K562 (cell line): ENCODE measurements around the gene HIVEP2. TPM values are rescaled to one million over a fixed set of nuclear protein-coding genes. Genes with fewer than 3 reads are reported as not detected.

Source experiments
- ATAC-seq: fragments of 200-7000 bp; cut with Tn5 transposase; 3 replicates; pipeline ENCODE4 v1.9.1; 2020; ENCODE audit warnings: moderate library complexity
- BruUV-seq: library from RNA; stranded (reverse); fragments of 400-500 nt; replicated peaks from 2 replicates; lab custom pipeline; 2021; lab: Mats Ljungman, UMichigan
- CTCF ChIA-PET: fragments of 300-600 bp; formaldehyde crosslinking; extraction: SDS; loops from one replicate; lab custom pipeline; 2021; ENCODE audit warnings: low intra/inter-chr PET ratio; lab: Yijun Ruan, JAX
- POLR2A ChIA-PET: fragments of 300-600, 350-650 bp; sonication (Branson Sonifier 250); formaldehyde crosslinking; extraction: SDS; loops from one replicate; lab custom pipeline; 2021; ENCODE audit warnings: antibody characterized with exemption, inconsistent platforms; lab: Yijun Ruan, JAX
- DNase-seq, 4 experiments: peaks; one replicate each; pipeline versions ENCODE4 v3.0.0 to v3.0.0-alpha.2; 2011 to 2018; ENCODE audit warnings: low spot score in 3 of 4, mixed read lengths in 3 of 4; ENCODE audit errors: extremely low read depth in 1 of 4
- FAIRE-seq: peaks from 2 replicates; lab custom pipeline; 2011; peaks lifted over from hg19 to GRCh38; lab: Jason Lieb, UNC
- H2AFZ ChIP-seq: 2 replicates; pipeline ENCODE4 v1.6.0; 2011; ENCODE audit warnings: low read depth, low read length, control low read depth, inconsistent platforms
- H3K27ac ChIP-seq: fragments of 200-600 bp; 3 replicates; pipeline ENCODE4 v1.8.0; 2011; ENCODE audit warnings: low read depth, mild to moderate bottlenecking, control low read depth, inconsistent platforms, low read length, moderate library complexity, mixed read lengths; ENCODE audit errors: extremely low read depth
- H3K27me3 ChIP-seq, 2 experiments: fragments of 300-600 bp in 1 of 2; 2 replicates in 1 of 2; 3 replicates in 1 of 2; pipeline versions ENCODE4 v1.6.0 to v1.8.0; 2011; ENCODE audit warnings: inconsistent platforms in 2 of 2, low read length in 2 of 2, mild to moderate bottlenecking in 1 of 2, mixed read lengths in 1 of 2, moderate library complexity in 1 of 2; ENCODE audit not compliant: control insufficient read depth in 2 of 2, insufficient read depth in 2 of 2
- H3K36me3 ChIP-seq: fragments of 300-600 bp; 3 replicates; pipeline ENCODE4 v1.8.0; 2011; ENCODE audit warnings: mild to moderate bottlenecking, low read length, inconsistent platforms; ENCODE audit not compliant: control insufficient read depth, insufficient read depth
- H3K4me1 ChIP-seq, 2 experiments: fragments of 200-600 bp in 1 of 2; replicated peaks in 1 of 2; 2 replicates in 1 of 2; 3 replicates in 1 of 2; pipeline versions ENCODE4 v1.5.1 to v1.8.0; 2011; ENCODE audit warnings: inconsistent platforms in 2 of 2, low read length in 2 of 2, mild to moderate bottlenecking in 1 of 2, mixed read lengths in 1 of 2, moderate library complexity in 1 of 2; ENCODE audit not compliant: control insufficient read depth in 2 of 2, insufficient read depth in 2 of 2
- H3K4me2 ChIP-seq: 2 replicates; pipeline ENCODE4 v1.6.1; 2011; ENCODE audit warnings: low read length, control low read depth, inconsistent platforms, mixed read lengths; ENCODE audit not compliant: insufficient read depth
- H3K4me3 ChIP-seq: fragments of 200-600 bp; sonication (generic), shearing (Covaris generic); 2 replicates; pipeline ENCODE4 v1.5.1; 2016; ENCODE audit warnings: control low read depth, inconsistent platforms
- H3K79me2 ChIP-seq: fragments of 200-600 bp; 3 replicates; pipeline ENCODE4 v1.8.0; 2011; ENCODE audit warnings: low read length, inconsistent platforms; ENCODE audit not compliant: control insufficient read depth, insufficient read depth
- H3K9ac ChIP-seq, 2 experiments: 2 replicates each; pipeline versions ENCODE4 v1.6.0 to v1.6.1; 2011; ENCODE audit warnings: low read depth in 2 of 2, low read length in 2 of 2, control low read depth in 1 of 2, inconsistent platforms in 1 of 2, mild to moderate bottlenecking in 1 of 2, mixed read lengths in 1 of 2; ENCODE audit not compliant: insufficient read depth in 1 of 2
- H3K9me1 ChIP-seq: one replicate; pipeline ENCODE4 v1.6.0; 2011; ENCODE audit warnings: inconsistent platforms, mild to moderate bottlenecking, low read length, moderate library complexity; ENCODE audit not compliant: control insufficient read depth, insufficient read depth
- H3K9me3 ChIP-seq: replicated peaks from 2 replicates; pipeline ENCODE4 v1.5.1; 2011; ENCODE audit warnings: low read depth, low read length, inconsistent platforms; ENCODE audit not compliant: control insufficient read depth, insufficient read depth
- H4K20me1 ChIP-seq: replicated peaks from 2 replicates; pipeline ENCODE4 v1.6.1; 2011; ENCODE audit warnings: low read length, inconsistent platforms, mixed read lengths; ENCODE audit not compliant: control insufficient read depth, insufficient read depth
- MAFF ChIP-seq: IDR thresholded peaks from 2 replicates; pipeline ENCODE4 v1.6.1; 2012; ENCODE audit warnings: low read length, improper control_type of control experiment
- MEF2D ChIP-seq: conservative IDR thresholded peaks from 2 replicates; pipeline ENCODE4 v1.6.1; 2016; ENCODE audit warnings: low read depth, missing genetic modification characterization, missing compliant biosample characterization
- NCOA1 ChIP-seq: fragments of 450-650 bp; IDR thresholded peaks from 2 replicates; pipeline ENCODE4 v1.6.1; 2016; ENCODE audit warnings: low read depth
- NR2C2 ChIP-seq, 2 experiments: fragments of 200-800 bp in 1 of 2; sonication (Bioruptor generic) in 1 of 2; sonication (generic) in 1 of 2; formaldehyde crosslinking in 1 of 2; IDR thresholded peaks; 2 replicates each; pipeline versions ENCODE4 v1.6.1 to v1.8.0; 2016 to 2022; ENCODE audit warnings: mild to moderate bottlenecking in 1 of 2, missing compliant biosample characterization in 1 of 2, missing genetic modification characterization in 1 of 2, missing genetic modification reagents in 1 of 2
- SFPQ ChIP-seq: fragments of 200-400 bp; formaldehyde crosslinking; IDR thresholded peaks from 2 replicates; pipeline ENCODE4 v1.6.1; 2017; ENCODE audit warnings: mild to moderate bottlenecking, low read depth, low read length, moderate library complexity
- TAL1 ChIP-seq: fragments of 450-650 bp; IDR thresholded peaks from 2 replicates; pipeline ENCODE4 v1.6.1; 2016; ENCODE audit warnings: mild to moderate bottlenecking
- TCF7 ChIP-seq: sonication (generic); IDR thresholded peaks from 2 replicates; pipeline ENCODE4 v1.6.1; 2016; ENCODE audit warnings: antibody characterized with exemption, borderline replicate concordance
- ZFP1 ChIP-seq: fragments of 450-650 bp; formaldehyde crosslinking; IDR thresholded peaks from 2 replicates; pipeline ENCODE4 v1.4.0; 2020; ENCODE audit warnings: mild to moderate bottlenecking, mixed read lengths
- ZNF232 ChIP-seq: sonication (generic); formaldehyde crosslinking; IDR thresholded peaks from 2 replicates; pipeline ENCODE4 v1.8.0; 2022; ENCODE audit warnings: mild to moderate bottlenecking, missing genetic modification reagents
- ZNF511 ChIP-seq: sonication (generic); formaldehyde crosslinking; IDR thresholded peaks from 2 replicates; pipeline ENCODE4 v1.8.0; 2022; ENCODE audit warnings: mild to moderate bottlenecking, missing genetic modification reagents
- ZNF584 ChIP-seq: fragments of 200-800 bp; sonication (Bioruptor generic); IDR thresholded peaks from 2 replicates; pipeline ENCODE4 v1.6.1; 2016; ENCODE audit warnings: low read depth, mild to moderate bottlenecking, missing genetic modification characterization, missing compliant biosample characterization
- ZNF699 ChIP-seq: fragments of 250-450 bp; sonication (Bioruptor Pico); IDR thresholded peaks from 2 replicates; pipeline ENCODE4 v1.8.0; 2021; ENCODE audit warnings: mild to moderate bottlenecking, moderate library complexity; ENCODE audit not compliant: insufficient replicate concordance
- ZNF79 ChIP-seq: fragments of 250-450 bp; sonication (Bioruptor Pico); IDR thresholded peaks from 2 replicates; pipeline ENCODE4 v1.4.0; 2020; ENCODE audit warnings: low read depth, mild to moderate bottlenecking, moderate library complexity
- WGBS: fragments of 100-300 bp; shearing (Covaris generic); methylation state at CpG from one replicate; pipeline ENCODE4 v1.1.6; 2016; ENCODE audit warnings: low coverage, mixed read lengths; ENCODE audit not compliant: insufficient coverage; ENCODE audit errors: missing lambda C conversion rate; 5-methylcytosine and 5-hydroxymethylcytosine counted together
- in situ Hi-C: fragments of 300-500 bp; cut with MboI; formaldehyde crosslinking; loops from 4 replicates; pipeline ENCODE4 v1.15.0; 2018; ENCODE audit warnings: inconsistent platforms, mixed read lengths
- intact Hi-C: fragments of 100-400 bp; cut with micrococcal nuclease; formaldehyde crosslinking; loops from 2 replicates; pipeline ENCODE4 v1.14.2; 2022
- polyA plus RNA-seq, 8 experiments: library from polyadenylated mRNA; depleted of rRNA in 4 of 8; stranded (reverse) in 5 of 8; unstranded in 3 of 8; fragments of >200 nt; fragmentation: Nextera tagmentation in 2 of 8; fragmentation: Illumina TruSeq in 1 of 8; extraction: Ambion mirVana in 2 of 8; extraction: Trizol in 1 of 8; gene quantifications; 2 replicates each; pipeline versions ENCODE4 v1.2.1 to v1.2.3, GENCODE V29; 2011 to 2014; ENCODE audit warnings: inconsistent platforms in 1 of 8, missing spikeins in 1 of 8
- total RNA-seq, 7 experiments: library from RNA; depleted of rRNA in 6 of 7; stranded (reverse); fragments of >200 nt in 6 of 7; fragmentation: Illumina TruSeq in 2 of 7; extraction: Trizol in 2 of 7; gene quantifications; 2 replicates each; pipeline versions ENCODE4 v1.2.1 to v1.2.3, GENCODE V29; 2011 to 2021; ENCODE audit warnings: low replicate concordance in 1 of 7

Gene HIVEP2
- total and polyA plus RNA-seq, 9 of the 15 experiments (the other 6 are each of a cell fraction or from before 2014, with no cell fraction given), result under 0.01 to 1.2 (median 0.31) TPM

GRCh38 chr6:142901611-142902010 lies 43.4 kb downstream of the HIVEP2 start:
- H3K27me3 ChIP-seq, result peaks cover 2 to 9% of the 10 kb centered on the region in 2 experiments; a peak in 2 of 5 replicates
- H2AFZ ChIP-seq, result no peak overlapping the region
- no peaks in the 10 kb centered on the region for H4K20me1 ChIP-seq
- no peak overlapping the region for H3K4me2 ChIP-seq
- no peaks in the 10 kb centered on the region for H3K9me1 ChIP-seq
- FAIRE-seq (no peak), ATAC-seq (no peak), DNase-seq (no peak)
- H3K79me2 ChIP-seq, result no peaks in the 10 kb centered on the region
- no peak overlapping the region for H3K4me3 ChIP-seq
- in situ Hi-C loops, result no loop called here
- no peak overlapping the region for H3K27ac ChIP-seq
- no peaks in the 10 kb centered on the region for H3K4me1 ChIP-seq
- 6% methylated on average over 6 of the region's 6 CpGs for WGBS
- ChIA-PET CTCF (no interaction called here), POLR2A (no interaction called here)
- TF ChIP-seq ZNF79 (CRISPR knock-in tag) (no peak), ZNF584 (no peak)
- no TSS peak for BruUV-seq
- no peaks in the 10 kb centered on the region for H3K36me3 ChIP-seq
- intact Hi-C loops, result no loop called here
- H3K9ac ChIP-seq, result no peak overlapping the region
- no peaks in the 10 kb centered on the region for H3K9me3 ChIP-seq

- CTCF ChIA-PET, result no interaction called here
- no peaks in the 10 kb centered on the region for H3K4me1 ChIP-seq
- peaks cover 7 to 9% of the 10 kb centered on the region in 2 experiments; a peak in 2 of 5 replicates for H3K27me3 ChIP-seq
- H3K27ac ChIP-seq, result no peak overlapping the region
- POLR2A ChIA-PET, result no interaction called here
- H3K36me3 ChIP-seq, result no peaks in the 10 kb centered on the region
- FAIRE-seq (no peak), ATAC-seq (no peak), DNase-seq (no peak)
- intact Hi-C loops (no loop called here), in situ Hi-C loops (no loop called here)
- H4K20me1 ChIP-seq, result no peaks in the 10 kb centered on the region
- no TSS peak for BruUV-seq
- H2AFZ ChIP-seq, result no peak overlapping the region
- no peak overlapping the region for H3K9ac ChIP-seq
- no peaks in the 10 kb centered on the region for H3K9me1 ChIP-seq
- H3K4me2 ChIP-seq, result no peak overlapping the region
- H3K9me3 ChIP-seq, result no peaks in the 10 kb centered on the region
- WGBS, result 4% methylated on average over 10 of the region's 10 CpGs
- H3K79me2 ChIP-seq, result no peaks in the 10 kb centered on the region
- no peak overlapping the region for H3K4me3 ChIP-seq
- no peak for TF ChIP-seq TCF7
- no peak for TF ChIP-seq MEF2D
- no peak for TF ChIP-seq ZNF699 (CRISPR knock-in tag)
- TF ChIP-seq ZFP1 (CRISPR knock-in tag), result no peak
- no peak for TF ChIP-seq SFPQ
- no peak for TF ChIP-seq TAL1
- no peak for TF ChIP-seq NCOA1
- TF ChIP-seq MAFF, result no peak
- no peak for TF ChIP-seq ZNF232 (CRISPR knock-in tag)
- no peak for TF ChIP-seq NR2C2 (CRISPR knock-in tag; IDR thresholded peaks at IDR 0.05)
- no peak for TF ChIP-seq NR2C2 (tag; IDR thresholded peaks at IDR 0.05)
- TF ChIP-seq ZNF511, result no peak
These were observed 44.6 kb downstream of the HIVEP2 start for GRCh38 chr6:142900227-142900971.
